ENCODE results near the gene CDK14. TPM values are rescaled to one million over a fixed set of nuclear protein-coding genes. Genes with fewer than 3 reads are reported as not detected.

The CDK14 gene
- total RNA-seq, 2 donors from 2014 or later, result 1.9 to 4.9 TPM

DNA sequence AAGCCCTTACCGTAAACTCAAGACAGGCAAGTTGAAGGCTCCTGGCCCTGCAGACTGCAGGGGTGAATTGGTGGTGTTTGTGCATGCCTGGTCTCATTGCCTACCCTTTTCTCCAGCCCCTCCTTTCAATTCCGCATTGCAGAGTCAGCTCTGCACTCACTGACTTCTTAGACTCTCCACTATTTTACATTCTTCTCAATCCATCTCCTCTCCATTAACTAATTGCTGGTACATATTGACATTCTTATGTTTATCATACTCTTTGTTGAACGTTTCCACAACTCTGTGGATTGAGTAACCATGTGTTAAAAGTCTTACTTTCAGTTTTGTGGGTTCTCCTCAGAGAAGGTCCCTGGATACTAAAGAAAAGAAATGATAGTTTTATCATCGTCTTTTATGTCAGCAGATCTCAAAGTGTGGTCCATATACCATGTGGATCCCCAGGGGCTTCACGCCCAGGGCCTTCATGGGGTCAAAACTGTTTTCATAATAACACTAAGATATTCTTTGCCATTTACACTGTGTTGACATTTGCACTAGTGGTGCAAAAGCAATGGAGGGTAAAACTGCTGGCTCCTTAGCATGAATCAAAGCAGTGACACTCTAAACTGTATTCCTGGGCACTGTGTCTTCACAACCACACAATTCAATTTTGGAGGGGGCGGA lies 532.7 kb downstream of the CDK14 start:
- intact Hi-C loops (cut with DNase I), result no loop called here
- no peaks in the 10 kb centered on the region for H3K9me3 ChIP-seq

DNA sequence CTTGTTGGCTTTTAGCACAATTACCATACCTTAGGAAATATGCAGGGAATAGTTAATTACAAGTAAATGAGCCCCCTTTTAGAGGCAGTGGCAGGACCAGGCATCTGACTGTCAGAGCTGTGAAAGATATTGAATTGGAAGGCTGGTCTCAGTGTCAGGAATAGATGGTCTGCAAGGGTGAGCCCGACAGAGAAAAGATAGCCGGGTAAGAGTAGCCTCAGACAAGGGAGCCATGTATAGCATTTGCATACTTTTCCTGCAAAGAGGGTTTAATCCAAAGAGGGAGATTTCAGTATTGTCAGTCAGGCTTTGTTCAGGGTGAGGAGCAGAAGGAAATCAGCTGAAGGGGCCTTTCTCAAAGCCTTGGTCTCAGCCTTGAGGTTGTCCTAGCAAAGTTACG lies 539.2 kb downstream of the CDK14 start:
- H3K27me3 ChIP-seq, result no peaks in the 10 kb centered on the region
- no peak overlapping the region for H3K27ac ChIP-seq
- no peaks in the 10 kb centered on the region for H3K9me3 ChIP-seq
- H3K36me3 ChIP-seq, result no peaks in the 10 kb centered on the region
- H3K9ac ChIP-seq (ENCODE audit: low read depth in 2 of 2, low read length in 2 of 2), result no peak overlapping the region
- H3K4me3 ChIP-seq, result no peak overlapping the region
- DNase-seq, result no peak
- no peaks in the 10 kb centered on the region for H3K4me1 ChIP-seq
- TF ChIP-seq, protein P1, sequence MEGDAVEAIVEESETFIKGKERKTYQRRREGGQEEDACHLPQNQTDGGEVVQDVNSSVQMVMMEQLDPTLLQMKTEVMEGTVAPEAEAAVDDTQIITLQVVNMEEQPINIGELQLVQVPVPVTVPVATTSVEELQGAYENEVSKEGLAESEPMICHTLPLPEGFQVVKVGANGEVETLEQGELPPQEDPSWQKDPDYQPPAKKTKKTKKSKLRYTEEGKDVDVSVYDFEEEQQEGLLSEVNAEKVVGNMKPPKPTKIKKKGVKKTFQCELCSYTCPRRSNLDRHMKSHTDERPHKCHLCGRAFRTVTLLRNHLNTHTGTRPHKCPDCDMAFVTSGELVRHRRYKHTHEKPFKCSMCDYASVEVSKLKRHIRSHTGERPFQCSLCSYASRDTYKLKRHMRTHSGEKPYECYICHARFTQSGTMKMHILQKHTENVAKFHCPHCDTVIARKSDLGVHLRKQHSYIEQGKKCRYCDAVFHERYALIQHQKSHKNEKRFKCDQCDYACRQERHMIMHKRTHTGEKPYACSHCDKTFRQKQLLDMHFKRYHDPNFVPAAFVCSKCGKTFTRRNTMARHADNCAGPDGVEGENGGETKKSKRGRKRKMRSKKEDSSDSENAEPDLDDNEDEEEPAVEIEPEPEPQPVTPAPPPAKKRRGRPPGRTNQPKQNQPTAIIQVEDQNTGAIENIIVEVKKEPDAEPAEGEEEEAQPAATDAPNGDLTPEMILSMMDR (IDR thresholded peaks at IDR 0.05), result no peak
- intact Hi-C loops (cut with DNase I), result no loop called here

More for the DNA sequence above, 532.7 kb downstream of the CDK14 start:
- no peaks in the 10 kb centered on the region for H3K4me1 ChIP-seq
- H3K4me3 ChIP-seq, result no peak overlapping the region
- DNase-seq, result no peak
- H3K27ac ChIP-seq, result no peak overlapping the region
- no peaks in the 10 kb centered on the region for H3K27me3 ChIP-seq
- TF ChIP-seq, protein P1 (IDR thresholded peaks at IDR 0.05), result no peak
- no peak overlapping the region for H3K9ac ChIP-seq (ENCODE audit: low read depth in 2 of 2, low read length in 2 of 2)
- no peaks in the 10 kb centered on the region for H3K36me3 ChIP-seq

DNA sequence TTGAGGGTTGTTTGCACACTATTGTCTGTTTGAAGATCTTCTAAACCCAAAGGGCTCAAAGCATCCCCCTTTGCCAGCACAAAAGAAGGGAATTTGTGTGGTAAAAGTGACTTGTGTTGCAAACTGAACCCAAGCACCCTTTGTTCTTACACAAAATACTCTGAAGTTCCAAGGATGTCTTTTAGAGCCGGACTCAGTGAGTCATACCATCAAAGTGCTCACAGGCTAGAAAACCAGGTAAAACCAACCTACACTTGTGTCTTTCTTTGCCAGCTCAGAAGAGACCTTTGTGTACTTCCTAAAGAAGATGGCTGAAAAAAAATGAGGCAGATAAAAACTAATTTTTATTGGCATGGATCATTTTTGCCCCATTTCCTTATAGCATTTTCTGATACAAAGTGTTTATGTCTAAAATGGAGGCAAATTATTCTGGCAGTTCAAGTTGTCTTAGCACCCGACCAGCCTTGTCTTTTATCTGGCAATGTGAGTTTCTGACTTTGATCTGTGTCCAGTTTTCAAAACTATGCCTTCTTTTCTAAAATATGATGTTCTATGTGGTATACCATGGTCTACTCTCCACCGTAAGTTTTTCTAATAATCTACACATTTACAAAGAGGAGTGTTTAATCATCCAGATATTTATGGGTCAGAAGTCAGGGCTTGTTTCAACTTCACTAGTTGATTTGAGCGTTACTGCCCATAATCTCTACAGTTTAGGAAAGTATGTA lies 539.7 kb downstream of the CDK14 start:
- DNase-seq, result no peak
- H3K36me3 ChIP-seq, result no peaks in the 10 kb centered on the region
- no peak overlapping the region for H3K9ac ChIP-seq (ENCODE audit: low read depth in 2 of 2, low read length in 2 of 2)
- H3K27me3 ChIP-seq, result no peaks in the 10 kb centered on the region
- H3K27ac ChIP-seq, result no peak overlapping the region
- intact Hi-C loops (cut with DNase I), result no loop called here
- H3K4me1 ChIP-seq, result no peaks in the 10 kb centered on the region
- H3K4me3 ChIP-seq, result no peak overlapping the region
- TF ChIP-seq, protein P1 (IDR thresholded peaks at IDR 0.05), result no peak
- H3K9me3 ChIP-seq, result no peaks in the 10 kb centered on the region

DNA sequence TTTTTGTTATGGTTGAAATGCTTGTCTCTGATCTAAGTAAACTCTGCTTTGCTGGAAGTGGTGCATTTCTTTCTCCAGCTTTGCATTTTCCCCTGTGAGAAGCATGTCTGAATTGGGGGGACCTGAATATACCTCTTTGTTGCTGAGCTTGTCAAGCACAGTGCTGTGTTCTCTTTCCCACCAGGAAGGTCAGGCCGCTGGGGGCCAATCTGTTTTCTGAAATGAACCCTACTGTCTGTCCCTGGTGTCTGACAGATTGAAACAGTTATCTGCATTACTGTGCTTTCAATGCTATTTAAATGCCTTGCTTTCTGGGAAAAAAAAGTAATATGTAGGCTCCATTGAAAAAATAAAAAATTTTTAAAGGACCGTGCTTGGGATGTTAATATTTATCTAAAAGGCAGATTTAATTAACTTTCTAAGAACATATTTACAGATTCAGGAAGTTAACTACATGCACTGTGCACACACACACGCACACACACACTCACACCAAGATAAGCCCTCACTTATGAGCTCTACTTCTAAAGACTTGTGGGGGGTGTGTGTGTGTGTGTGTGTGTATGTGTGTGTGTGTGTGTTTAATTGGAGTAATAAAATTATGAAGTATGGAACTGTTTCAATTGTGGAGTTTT lies 541.1 kb downstream of the CDK14 start:
- H3K27ac ChIP-seq, result no peak overlapping the region
- TF ChIP-seq, protein P1 (IDR thresholded peaks at IDR 0.05), result no peak
- H3K4me1 ChIP-seq, result no peaks in the 10 kb centered on the region
- no peaks in the 10 kb centered on the region for H3K27me3 ChIP-seq
- H3K9me3 ChIP-seq, result no peaks in the 10 kb centered on the region
- H3K9ac ChIP-seq (ENCODE audit: low read depth in 2 of 2, low read length in 2 of 2), result no peak overlapping the region
- DNase-seq, result no peak
- intact Hi-C loops (cut with DNase I), result no loop called here
- no peak overlapping the region for H3K4me3 ChIP-seq
- H3K36me3 ChIP-seq, result no peaks in the 10 kb centered on the region

GRCh38 chr7:91137788-91138368 lies 541.8 kb downstream of the CDK14 start:
- Histone ChIP-seq H3K36me3 (no peaks in the 10 kb centered on the region), H3K9me3 (no peaks in the 10 kb centered on the region), H3K27me3 (no peaks in the 10 kb centered on the region), H3K9ac (ENCODE audit: low read depth in 2 of 2, low read length in 2 of 2) (no peak overlapping the region), H3K27ac (no peak overlapping the region), H3K4me1 (no peaks in the 10 kb centered on the region), H3K4me3 (no peak overlapping the region)
- no peak for DNase-seq
- TF ChIP-seq, protein P1 (IDR thresholded peaks at IDR 0.05), result no peak
- intact Hi-C loops (cut with DNase I), result no loop called here

Measured in colonic mucosa (tissue), 4 donors.